ENCODE measurements around the gene HECW1. TPM values are rescaled to one million over a fixed set of nuclear protein-coding genes. Genes with fewer than 3 reads are reported as not detected.

The HECW1 gene
- total RNA-seq, 3 donors from 2014 or later (not counting 1 experiment from before 2014, with no cell fraction given) = not detected

DNA sequence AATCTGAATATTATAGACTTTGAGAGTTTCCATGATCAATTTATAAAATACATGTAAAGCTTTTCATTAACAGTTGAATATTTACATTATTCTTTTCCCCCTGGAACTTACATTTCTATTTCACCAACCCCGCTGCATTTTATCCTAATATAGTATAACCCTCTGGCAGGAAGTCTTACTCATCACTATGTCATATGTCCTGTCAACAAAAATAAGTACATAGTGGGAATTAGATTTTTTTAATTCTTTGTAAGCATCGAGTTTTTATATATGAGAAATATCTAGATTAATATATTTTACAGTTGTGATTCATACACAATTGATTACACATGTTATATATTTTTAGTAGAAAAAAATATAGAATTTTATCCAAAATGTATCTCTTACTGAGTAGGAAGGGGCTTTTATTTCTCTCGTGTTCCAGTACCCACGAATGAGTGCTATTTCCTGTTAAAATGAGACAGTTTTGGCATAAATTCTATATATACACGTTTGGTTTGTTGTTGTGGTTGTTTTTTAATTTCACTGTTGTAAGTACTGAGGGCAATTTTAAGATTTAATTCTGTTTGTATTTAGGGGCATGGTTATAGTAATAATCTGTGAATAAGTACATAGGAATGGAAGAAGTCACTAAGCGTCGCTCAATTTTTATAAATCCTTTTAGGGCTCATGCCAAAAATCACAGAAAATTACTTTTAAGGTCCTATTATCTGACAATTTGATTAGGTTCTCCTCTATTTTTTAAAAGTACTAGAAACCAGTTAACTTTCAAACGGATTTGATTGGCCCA lies 87.1 kb downstream of the HECW1 start:
- ATAC-seq (no peak), DNase-seq (no peak)
- H3K27me3 ChIP-seq (ENCODE audit: control insufficient read depth, insufficient read depth, low read length) = no peaks in the 10 kb centered on the region
- no peaks in the 10 kb centered on the region for H3K4me1 ChIP-seq (ENCODE audit: control insufficient read depth, insufficient read depth, low read length)
- no peak overlapping the region for H3K4me3 ChIP-seq (ENCODE audit: low read length)
- Mint-ChIP-seq H3K4me3 (no peak overlapping the region), H3K36me3 (no peaks in the 10 kb centered on the region), H3K27ac (no peak overlapping the region), H3K27me3 (ENCODE audit: low read depth in 2 of 2) (peaks cover 2 to 14% of the 10 kb centered on the region in 2 donors), H3K9me3 (no peaks in the 10 kb centered on the region), H3K4me1 (no peaks in the 10 kb centered on the region)
- no peaks in the 10 kb centered on the region for H3K36me3 ChIP-seq (ENCODE audit: control insufficient read depth, insufficient read depth, low read length)
- WGBS (ENCODE audit: insufficient coverage) = 50% methylated on average over 6 of the region's 8 CpGs
- TF ChIP-seq, protein P1, sequence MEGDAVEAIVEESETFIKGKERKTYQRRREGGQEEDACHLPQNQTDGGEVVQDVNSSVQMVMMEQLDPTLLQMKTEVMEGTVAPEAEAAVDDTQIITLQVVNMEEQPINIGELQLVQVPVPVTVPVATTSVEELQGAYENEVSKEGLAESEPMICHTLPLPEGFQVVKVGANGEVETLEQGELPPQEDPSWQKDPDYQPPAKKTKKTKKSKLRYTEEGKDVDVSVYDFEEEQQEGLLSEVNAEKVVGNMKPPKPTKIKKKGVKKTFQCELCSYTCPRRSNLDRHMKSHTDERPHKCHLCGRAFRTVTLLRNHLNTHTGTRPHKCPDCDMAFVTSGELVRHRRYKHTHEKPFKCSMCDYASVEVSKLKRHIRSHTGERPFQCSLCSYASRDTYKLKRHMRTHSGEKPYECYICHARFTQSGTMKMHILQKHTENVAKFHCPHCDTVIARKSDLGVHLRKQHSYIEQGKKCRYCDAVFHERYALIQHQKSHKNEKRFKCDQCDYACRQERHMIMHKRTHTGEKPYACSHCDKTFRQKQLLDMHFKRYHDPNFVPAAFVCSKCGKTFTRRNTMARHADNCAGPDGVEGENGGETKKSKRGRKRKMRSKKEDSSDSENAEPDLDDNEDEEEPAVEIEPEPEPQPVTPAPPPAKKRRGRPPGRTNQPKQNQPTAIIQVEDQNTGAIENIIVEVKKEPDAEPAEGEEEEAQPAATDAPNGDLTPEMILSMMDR (IDR thresholded peaks at IDR 0.05) = no peak
- no peaks in the 10 kb centered on the region for H3K9me3 ChIP-seq (ENCODE audit: control insufficient read depth, insufficient read depth, low read length)
- no peak overlapping the region for H3K27ac ChIP-seq (ENCODE audit: low read length)
- intact Hi-C loops (cut with micrococcal nuclease) = no loop called here

DNA sequence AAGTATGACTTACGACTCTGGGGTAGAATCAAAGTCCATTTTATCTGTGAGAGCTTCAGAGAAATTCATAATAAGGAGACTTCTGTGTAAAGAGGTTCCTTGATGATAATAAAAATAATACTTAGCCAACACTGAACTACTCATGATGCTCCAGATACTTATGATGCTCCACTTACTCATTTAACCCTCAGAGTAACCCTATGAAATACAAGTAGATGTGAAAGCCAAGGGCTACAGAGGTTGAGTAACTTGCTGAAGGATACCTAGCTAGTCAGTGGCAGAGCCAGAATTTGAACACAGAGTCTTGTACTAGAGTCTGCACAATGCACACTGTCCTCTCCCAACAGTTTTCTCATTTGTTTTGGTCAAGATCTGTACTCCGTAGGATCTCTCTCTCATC lies 89.5 kb downstream of the HECW1 start:
- TF ChIP-seq, protein P1 (IDR thresholded peaks at IDR 0.05) = no peak
- Mint-ChIP-seq H3K27me3 (ENCODE audit: low read depth in 2 of 2) (peaks cover 2 to 14% of the 10 kb centered on the region in 2 donors), H3K36me3 (no peaks in the 10 kb centered on the region), H3K27ac (no peak overlapping the region), H3K4me1 (no peaks in the 10 kb centered on the region), H3K9me3 (no peaks in the 10 kb centered on the region), H3K4me3 (no peak overlapping the region)
- no peak overlapping the region for H3K27ac ChIP-seq (ENCODE audit: low read length)
- no peak overlapping the region for H3K4me3 ChIP-seq (ENCODE audit: low read length)
- no peaks in the 10 kb centered on the region for H3K27me3 ChIP-seq (ENCODE audit: control insufficient read depth, insufficient read depth, low read length)
- no peaks in the 10 kb centered on the region for H3K36me3 ChIP-seq (ENCODE audit: control insufficient read depth, insufficient read depth, low read length)
- 81% methylated on average over 2 of the region's 2 CpGs for WGBS (ENCODE audit: insufficient coverage)
- DNase-seq (no peak), ATAC-seq (no peak)
- H3K9me3 ChIP-seq (ENCODE audit: control insufficient read depth, insufficient read depth, low read length) = no peaks in the 10 kb centered on the region
- intact Hi-C loops (cut with micrococcal nuclease) = no loop called here
- no peaks in the 10 kb centered on the region for H3K4me1 ChIP-seq (ENCODE audit: control insufficient read depth, insufficient read depth, low read length)

DNA sequence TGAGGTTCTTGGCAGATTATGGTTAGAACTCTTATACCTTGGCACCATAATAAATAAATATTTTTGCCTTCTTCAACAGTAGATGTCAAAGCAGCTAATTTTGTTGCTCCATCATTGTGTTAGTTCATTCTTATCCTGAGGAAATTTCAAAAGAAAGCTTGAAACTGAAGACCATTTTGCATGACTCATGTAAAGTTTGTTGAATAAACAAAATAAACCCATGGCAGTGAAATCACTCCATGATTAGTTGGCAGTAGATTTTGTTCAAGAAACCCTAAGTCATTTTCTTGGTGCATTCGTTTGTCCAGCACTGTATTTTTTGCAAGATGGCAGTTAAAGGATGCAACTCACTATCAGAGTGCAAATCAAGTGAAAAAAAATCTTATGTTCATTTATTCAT lies 91.6 kb downstream of the HECW1 start:
- TF ChIP-seq, protein P1 (IDR thresholded peaks at IDR 0.05) = no peak
- no peaks in the 10 kb centered on the region for H3K36me3 Mint-ChIP-seq

More for the DNA sequence above, 91.6 kb downstream of the HECW1 start:
- Histone ChIP-seq H3K4me1 (ENCODE audit: control insufficient read depth, insufficient read depth, low read length) (no peaks in the 10 kb centered on the region), H3K4me3 (ENCODE audit: low read length) (no peak overlapping the region), H3K36me3 (ENCODE audit: control insufficient read depth, insufficient read depth, low read length) (no peaks in the 10 kb centered on the region), H3K27me3 (ENCODE audit: control insufficient read depth, insufficient read depth, low read length) (no peaks in the 10 kb centered on the region), H3K27ac (ENCODE audit: low read length) (no peak overlapping the region), H3K9me3 (ENCODE audit: control insufficient read depth, insufficient read depth, low read length) (no peaks in the 10 kb centered on the region)
- Mint-ChIP-seq H3K4me1 (no peaks in the 10 kb centered on the region), H3K27me3 (ENCODE audit: low read depth in 2 of 2) (peaks cover 2 to 14% of the 10 kb centered on the region in 2 donors), H3K27ac (no peak overlapping the region), H3K4me3 (no peak overlapping the region), H3K9me3 (no peaks in the 10 kb centered on the region)
- ATAC-seq = no peak
- DNase-seq = no peak
- 60% methylated on average over 1 of the region's 1 CpG for whole genome bisulfite sequencing (ENCODE audit: insufficient coverage)
- intact Hi-C loops (cut with micrococcal nuclease) = no loop called here

Measured in natural killer cell (primary cell).